H4 (cell line): ENCODE data around the gene SPDYC. TPM values are rescaled to one million over a fixed set of nuclear protein-coding genes. Genes with fewer than 3 reads are reported as not detected.
A peak's percentile ranks its signal among the peaks of the same experiment; 100 is the strongest.
"Not testable (repeated sequence)": the region's sequence is repeated elsewhere in the genome, so short reads cannot be mapped to it uniquely, and the experiment has no call there.

Experiments used
- DNase-seq: peaks from one replicate; pipeline ENCODE4 v3.0.0-alpha.2; 2015; ENCODE audit warnings: low spot score
- total RNA-seq: library from RNA; depleted of rRNA; stranded (reverse); fragments of >200 nt; shearing (Covaris generic); gene quantifications from 2 replicates; pipeline ENCODE4 v1.2.3, GENCODE V29; 2014

SPDYC gene
- total RNA-seq, 1 experiment from 2014 or later = not detected

GRCh38 chr11:65169164-65169641 is 830 bp upstream of the SPDYC start:
- no peak for DNase-seq

DNA sequence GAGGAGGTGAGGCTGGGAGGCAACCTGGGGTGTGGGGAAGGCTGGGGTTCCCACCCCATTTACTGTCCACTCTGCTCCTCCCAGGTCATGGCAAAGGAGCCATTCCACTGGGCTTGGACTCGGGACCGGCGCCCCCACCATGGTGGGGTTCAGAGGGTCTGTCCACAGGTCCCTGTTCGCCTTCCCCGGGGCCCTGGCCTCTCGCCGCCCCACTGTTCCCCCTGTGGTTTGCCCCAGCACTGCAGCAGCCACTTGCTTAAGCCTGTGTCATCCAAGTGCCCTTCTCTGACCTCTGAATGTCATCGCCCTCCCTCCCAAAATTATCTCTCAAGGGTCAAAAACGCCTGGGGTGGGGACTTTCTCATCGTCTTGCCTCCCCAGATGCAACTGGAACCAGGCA is 2.6 kb downstream of the SPDYC start:
- no peak for DNase-seq

DNA sequence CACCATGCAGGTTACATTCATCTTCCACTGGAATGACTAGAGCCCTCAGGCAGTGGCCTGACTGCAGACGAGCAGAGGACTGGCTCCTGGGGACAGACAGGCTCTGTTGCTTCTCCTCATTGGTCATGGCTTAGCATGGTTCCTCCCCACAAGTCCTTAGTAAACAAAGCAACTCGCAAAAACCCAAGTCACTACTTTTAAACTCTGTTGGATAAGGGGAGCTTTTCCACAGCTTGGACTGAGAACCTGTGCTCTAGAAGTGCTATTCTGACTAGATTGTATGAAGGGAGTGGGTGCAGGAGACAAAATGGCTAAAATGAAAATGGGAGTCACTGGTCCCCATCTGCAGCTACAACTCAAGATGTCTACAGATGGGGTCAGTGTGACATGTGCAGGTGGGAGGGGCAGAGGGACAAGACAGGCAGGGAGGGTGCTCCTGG is 4.6 kb downstream of the SPDYC start:
- not testable (repeated sequence) for DNase-seq

GRCh38 chr11:65180877-65181568 is 11.0 kb downstream of the SPDYC start:
- DNase-seq = peak; percentile 46

GRCh38 chr11:65181569-65182257 is 11.7 kb downstream of the SPDYC start, which contains the start of gene CAPN1:
Gene CAPN1 (plus strand): TSS chr11:65181928. CDS start chr11:65182702, 774 bp downstream.
- peak; percentile 89 for DNase-seq

- DNase-seq = no peak
Observed at GRCh38 chr11:65182258-65183170, 12.5 kb downstream of the SPDYC start.

GRCh38 chr11:65183201-65183891 is 13.3 kb downstream of the SPDYC start:
- DNase-seq = no peak

DNA sequence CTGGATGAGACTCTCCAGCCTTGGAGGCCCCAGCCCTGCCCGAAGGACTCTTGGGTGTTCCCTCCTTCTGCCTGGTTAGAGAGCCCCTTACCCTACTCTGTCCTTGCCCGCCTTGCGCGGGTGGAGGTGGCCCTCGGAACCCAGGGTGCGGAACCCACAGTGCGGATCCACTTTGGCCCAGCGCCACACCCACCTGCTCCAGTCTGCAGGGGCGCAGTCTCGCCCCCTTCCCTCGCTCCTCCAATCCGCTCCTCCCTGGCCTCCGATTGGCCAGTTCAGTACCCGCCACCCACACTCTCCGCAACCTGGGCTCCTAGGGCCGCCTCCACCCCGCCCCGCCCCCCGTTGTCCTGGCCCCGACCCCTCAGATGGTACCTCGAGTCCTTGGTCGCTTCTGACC is 14.1 kb downstream of the SPDYC start:
- no peak for DNase-seq

- DNase-seq = no peak
Observed at GRCh38 chr11:65185171-65185570, 15.1 kb downstream of the SPDYC start.

DNA sequence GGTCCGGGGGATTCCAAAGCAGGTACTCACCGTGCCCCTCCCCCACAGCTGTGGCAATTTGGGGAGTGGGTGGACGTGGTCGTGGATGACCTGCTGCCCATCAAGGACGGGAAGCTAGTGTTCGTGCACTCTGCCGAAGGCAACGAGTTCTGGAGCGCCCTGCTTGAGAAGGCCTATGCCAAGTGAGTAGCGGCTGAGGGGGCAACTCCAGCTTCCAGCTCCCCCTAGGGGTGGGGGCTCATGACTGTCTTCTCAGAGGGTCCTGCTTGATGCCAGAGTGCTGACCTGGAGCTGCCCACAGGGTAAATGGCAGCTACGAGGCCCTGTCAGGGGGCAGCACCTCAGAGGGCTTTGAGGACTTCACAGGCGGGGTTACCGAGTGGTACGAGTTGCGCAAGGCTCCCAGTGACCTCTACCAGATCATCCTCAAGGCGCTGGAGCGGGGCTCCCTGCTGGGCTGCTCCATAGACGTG is 15.9 kb downstream of the SPDYC start:
- DNase-seq = no peak

DNA sequence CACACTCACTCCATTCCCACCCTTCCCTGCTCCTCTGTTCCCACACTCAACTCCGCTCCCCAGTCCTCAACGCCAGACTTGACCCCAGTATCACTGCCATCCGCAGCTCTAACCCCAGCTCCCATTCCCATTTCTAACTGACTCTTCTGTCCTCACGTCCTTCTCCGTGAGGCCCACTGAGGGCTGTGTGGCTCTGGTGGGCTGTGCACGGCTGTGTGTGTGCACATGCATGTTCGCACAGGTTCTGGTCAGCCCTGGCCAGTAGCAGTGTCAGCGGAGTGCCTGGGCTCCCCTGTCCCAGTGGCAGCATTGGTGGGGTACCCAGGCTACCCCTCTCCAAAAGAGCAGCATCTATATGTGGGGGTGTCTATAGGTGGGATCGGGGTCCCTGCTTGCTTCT is 16.7 kb downstream of the SPDYC start:
- DNase-seq = no peak

DNA sequence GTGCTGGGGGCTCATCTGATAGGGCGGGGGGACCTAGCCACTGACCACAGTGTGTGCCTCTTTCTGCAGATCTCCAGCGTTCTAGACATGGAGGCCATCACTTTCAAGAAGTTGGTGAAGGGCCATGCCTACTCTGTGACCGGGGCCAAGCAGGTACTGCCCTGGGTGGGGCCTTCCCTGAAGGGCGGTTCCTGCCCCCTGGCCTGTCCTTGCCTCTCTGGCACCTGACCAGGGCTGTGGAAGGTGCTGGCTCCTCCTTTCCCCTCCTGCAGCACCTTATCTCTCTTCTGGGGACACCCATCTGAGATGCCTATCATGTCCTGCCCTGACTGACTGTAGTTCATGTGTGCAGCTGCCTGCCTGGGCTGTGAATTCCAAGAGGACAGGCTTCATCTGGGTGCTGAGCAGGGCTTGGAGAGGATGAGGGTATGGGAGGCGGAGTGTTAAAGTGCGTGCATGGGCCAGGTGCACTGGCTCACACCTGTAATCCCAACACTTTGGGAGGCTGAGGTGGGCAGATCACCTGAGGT is 17.2 kb downstream of the SPDYC start:
- DNase-seq = no peak

DNA sequence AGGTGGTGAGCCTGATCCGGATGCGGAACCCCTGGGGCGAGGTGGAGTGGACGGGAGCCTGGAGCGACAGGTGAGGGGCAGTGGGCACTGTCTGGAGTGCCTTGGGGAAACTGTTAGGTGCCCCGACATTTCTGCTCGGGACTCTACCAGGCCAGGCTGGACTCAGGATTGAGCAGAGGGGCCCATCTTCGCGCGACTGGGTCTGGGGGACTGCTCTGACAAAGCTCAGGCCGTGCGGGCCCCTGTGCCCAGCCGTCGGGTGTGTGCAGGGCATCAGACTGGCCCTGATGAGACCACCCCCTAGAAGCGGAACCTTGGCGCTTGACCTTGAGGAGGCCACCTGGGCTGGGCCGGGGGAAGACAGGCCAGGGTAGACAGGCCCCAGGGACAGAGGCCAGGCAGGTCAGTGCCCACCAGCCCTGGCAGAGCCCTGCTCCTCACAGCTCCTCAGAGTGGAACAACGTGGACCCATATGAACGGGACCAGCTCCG is 18.0 kb downstream of the SPDYC start:
- DNase-seq = no peak

GRCh38 chr11:65188486-65188885 is 18.5 kb downstream of the SPDYC start:
- no peak for DNase-seq

- no peak for DNase-seq
Observed at GRCh38 chr11:65189191-65189590, 19.2 kb downstream of the SPDYC start.

GRCh38 chr11:65194564-65194963 is 24.5 kb downstream of the SPDYC start:
- no peak for DNase-seq

DNA sequence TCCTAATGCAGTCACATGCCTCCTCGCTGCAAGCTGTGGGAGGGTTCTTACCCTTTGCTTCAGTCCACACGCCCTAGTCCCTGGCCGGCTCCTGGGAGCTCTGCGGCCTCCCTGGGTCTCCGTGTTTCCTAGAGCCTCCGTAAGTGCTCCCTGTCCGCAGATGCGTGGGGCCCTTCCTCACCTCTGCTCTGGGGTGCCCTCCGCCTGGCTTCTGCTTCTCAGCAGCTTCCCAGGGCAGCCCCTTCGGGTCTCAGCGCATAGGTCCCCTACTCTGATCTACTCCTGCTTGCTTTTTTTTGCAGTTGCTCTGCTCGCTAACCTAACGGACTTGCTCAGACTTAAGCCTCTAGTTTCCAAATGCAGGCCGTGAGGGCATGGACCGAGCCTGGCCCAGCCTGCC is 34.1 kb downstream of the SPDYC start:
- no peak for DNase-seq

- DNase-seq = no peak
Observed at GRCh38 chr11:65204646-65205601, 34.9 kb downstream of the SPDYC start.

GRCh38 chr11:65205602-65205967 is 35.6 kb downstream of the SPDYC start:
- DNase-seq = no peak

DNA sequence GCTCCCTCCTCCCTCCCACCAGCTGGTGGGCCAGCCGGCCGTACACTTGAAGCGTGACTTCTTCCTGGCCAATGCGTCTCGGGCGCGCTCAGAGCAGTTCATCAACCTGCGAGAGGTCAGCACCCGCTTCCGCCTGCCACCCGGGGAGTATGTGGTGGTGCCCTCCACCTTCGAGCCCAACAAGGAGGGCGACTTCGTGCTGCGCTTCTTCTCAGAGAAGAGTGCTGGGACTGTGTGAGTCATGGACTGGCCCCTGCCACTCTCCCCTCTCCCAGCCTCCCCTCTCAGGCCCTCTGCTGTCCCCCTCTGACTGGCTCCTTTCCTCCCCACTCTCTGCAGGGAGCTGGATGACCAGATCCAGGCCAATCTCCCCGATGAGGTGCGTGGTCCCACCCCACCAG is 36.4 kb downstream of the SPDYC start:
- DNase-seq = peak; percentile 2
